ENCODE data around the gene C13orf46.
"Not testable (repeated sequence)": the region's sequence is repeated elsewhere in the genome, so short reads cannot be mapped to it uniquely, and the experiment has no call there.

The C13orf46 gene

DNA sequence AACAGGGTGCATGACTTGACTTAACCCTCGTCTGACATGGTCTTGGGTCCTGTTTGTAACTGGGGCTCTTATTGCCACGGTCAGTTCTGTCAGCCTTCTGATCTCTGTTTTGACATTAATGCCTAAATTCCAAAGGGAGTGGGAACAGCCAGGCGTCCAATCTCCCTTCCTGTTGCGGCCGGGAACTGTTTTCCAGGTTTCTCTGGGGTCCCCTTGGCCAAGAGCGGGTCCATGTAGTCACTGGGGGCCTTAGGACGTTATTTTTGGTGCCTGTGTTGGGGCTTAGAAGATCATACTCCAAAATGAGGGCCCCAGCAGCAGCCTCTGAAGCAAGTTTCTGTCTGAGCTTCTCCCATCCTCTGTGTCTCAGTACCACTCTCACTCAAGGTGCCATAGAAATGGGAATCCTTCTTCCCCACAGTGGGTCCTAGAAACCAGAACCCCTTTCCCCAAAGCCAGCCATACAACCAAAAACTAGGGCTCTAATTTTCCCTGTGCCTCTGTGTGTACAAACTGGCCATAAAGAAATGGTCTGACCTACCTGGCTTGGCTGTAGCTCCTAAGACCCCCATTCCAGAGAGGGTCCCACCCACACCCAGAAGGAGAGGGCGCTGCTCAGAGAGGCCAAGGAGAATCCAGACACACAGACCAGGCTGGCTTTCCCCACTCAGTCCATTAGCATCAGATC, 50.4 kb downstream of the C13orf46 start:
- no peak for DNase-seq (ENCODE audit: low read depth)

DNA sequence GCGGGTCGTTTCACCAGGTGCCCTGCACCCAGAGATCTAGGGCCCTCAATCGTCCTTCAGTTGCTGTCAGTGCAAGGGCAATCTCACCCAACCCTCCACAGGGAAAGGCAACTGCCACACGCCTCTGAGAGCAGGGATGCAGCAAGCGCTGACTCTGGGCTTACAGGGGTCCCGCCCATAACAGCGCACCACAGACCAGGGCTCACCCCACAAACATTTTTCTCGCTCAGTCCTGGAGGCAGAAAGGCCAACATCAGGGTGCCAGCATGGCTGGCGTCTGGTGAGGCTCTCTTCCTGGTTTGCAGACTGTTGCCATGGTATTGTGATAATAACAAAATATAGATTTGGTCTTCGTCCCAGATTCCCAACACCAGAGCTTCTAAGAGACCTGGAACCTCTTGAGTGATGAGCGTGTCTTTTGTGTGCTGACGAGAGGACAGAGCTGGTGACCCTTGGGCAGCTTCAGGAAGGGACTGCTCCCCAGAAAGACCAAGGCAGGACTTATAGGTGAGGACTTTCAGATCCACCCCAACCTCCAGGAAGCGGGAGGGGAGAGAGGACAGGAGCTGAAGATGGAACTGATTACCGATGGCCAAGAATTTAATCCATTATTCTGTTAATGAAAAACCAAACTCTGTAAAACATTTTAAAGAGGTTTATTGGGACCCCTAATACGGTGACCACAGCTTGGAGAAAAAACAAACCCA, 51.3 kb downstream of the C13orf46 start:
- no peak for DNase-seq (ENCODE audit: low read depth)

DNA sequence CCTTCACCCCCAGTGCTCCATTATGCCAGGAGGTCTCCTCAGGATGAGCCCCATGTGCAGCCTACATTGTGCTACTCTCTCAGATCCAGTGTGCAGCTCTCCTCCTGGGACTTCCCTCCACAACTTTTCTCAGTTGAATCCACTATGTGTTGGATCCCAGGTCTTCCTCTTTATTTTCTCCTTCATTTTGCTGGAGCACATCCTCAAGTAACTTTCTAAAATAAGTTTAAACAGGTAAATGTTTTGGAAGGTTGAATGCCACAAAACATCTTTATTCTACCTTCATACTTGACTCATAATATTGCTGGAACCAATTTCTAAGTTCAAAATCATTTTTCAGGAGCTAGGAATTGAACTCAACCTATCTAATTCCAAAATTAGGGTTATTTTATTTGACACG, 52.1 kb downstream of the C13orf46 start:
- no peak for DNase-seq (ENCODE audit: low read depth)

DNA sequence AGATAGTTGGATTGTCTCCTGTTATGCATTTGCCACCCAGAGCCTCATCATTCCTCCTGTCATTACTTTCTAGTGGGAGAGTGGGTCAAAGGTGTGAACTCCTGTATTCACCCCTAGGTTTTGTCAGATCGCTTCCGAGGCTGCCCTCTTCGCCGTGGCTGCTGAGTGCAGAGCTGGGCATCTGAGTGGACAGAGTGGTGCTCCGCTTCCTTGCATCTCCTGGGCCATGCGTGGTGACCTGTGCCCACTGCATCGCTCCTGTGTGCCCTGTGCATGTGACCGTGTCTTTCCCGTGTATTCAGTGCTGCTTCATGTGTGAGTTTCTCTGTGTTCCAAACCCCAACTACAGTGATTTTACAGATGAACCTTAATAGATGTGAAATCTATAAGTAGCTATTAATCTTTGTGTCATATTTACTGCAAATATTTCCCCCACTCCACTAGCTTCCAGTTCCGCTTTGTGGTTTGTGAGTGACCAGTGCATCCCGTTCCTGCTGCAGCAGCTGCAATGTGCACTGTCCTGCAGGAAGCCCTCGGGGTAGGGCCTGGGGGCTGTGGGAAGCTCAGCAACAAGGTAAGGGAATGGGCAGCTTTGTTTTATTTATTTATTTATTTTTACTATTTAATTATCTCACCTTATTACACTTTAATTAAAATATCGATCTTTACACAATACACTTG, 53.1 kb downstream of the C13orf46 start:
- no peak for DNase-seq (ENCODE audit: low read depth)

DNA sequence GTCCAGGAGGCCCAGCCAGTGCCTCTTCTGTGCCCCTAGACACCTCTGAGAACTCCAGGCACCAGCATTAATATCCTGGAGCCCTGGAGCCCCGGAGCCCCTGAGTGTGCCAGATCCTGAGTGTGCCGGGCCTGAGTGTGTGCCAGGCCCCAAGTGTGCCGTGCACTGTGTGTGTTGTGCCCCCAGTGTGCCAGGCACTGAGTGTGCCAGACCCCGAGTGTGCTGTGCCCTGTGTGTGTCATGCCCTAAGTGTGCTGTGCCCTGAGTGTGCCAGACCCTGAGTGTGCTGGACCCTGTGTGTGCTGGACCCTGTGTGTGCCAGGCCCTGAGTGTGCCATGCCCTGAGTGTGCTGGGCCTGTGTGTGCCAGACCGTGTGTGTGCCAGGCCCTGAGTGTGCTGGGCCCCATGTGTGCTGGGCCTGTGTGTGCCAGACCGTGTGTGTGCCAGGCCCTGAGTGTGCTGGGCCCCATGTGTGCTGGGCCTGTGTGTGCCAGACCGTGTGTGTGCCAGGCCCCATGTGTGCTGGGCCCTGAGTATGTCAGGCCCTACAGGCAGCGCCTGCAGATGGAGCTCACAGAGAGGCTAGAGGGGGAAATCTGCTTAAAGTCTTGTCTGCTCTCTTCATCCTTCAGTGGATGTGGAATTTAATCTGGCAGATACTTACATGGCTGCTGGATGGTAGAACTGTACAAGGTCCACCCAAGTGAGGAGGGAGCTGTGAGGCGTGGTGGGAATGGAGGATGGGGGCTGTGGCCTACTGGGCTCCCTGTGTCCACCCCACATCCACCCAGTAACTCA, 53.9 kb downstream of the C13orf46 start:
- no peak for DNase-seq (ENCODE audit: low read depth)

DNA sequence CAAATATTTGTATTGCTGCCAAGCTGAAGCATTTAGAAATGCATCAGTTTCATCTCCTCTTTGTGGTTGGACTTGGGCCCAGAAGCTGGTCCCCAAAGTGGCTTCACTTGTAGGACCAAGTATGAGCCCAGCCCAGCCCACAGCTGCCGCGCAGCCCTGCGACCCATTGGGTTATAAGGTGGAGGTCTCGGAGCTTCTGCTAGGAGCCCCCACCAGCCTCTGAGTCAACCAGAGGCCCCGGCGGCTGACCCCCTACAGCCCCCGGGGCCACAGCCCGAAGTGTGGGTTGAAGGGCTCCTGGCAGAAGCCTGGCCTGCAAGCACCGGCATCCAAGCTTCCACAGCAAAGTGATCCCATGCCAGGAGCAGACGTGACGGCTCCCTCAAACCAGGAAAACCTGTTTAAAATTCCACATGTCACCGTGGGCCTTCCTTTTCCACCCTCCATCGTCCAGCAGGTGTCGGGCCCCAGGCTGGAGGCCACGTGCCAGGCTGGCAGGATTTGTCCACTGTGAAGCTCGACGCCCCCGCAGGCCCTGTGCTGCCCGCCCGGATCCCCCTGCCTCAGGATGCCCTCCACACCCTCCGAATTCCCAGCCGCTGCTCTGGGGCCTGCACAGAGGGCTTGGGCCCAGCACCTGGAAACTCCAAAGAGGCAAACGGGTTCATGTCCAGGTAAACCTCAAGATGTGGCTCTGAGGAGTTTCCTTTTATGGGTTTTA, 54.7 kb downstream of the C13orf46 start:
- DNase-seq (ENCODE audit: low read depth) = no peak

DNA sequence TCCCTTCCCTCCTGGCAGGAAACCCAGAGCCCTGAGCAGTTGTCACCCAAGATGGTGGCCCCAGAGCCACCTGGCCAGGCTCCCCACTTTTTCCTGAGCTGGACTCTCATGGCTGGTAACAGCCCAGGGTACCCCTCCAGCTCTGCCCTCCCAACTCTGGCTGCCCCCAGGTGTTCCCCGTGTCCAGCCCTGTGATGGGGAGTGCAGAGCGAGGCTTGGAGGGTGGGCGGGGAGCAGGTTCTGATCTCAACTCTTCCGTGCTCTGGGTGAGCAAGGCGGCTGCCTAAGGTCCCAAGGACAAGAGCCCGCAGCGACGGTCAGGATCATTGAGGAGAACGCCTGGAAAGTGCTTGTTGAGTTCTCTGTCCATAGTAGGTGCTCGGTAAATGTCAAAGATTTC, 55.3 kb downstream of the C13orf46 start:
- no peak for DNase-seq (ENCODE audit: low read depth)

DNA sequence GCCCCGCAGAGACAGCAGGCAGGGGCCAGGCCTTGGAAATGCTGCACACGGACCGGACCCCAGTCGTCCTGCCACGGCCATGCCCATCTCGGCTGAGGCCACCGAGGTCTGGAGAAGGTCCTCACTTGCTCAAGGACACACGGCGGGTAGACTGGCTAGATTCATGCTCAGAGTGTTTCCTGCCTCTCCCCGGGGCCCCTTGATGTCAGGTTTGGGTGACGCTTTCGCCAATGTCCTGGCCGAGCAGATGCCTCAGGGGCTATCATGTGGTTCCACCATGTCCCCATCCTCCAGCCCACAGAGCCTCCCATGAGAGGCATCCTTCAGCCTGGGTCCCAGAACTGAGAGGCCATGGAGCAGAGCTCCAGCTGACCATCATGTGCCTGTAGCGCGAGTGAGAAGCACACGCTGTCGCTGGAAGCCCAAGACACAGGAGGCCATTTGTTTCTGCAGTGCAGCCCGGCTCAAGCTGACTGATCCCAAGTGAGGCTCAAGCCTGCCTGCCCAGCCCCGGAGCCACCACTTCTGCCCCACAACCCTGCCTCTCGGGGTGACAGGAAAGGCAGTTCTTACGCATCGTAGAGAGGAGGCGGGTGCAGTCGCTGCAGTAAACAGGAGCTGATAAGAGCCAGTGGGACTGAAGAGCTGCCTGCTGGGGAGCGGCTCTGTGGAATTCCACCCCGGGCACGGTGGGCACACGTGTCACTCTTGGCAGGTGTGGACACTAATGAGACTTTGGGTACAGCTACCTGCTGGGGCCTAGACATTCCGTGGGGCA, 56.1 kb downstream of the C13orf46 start:
- DNase-seq (ENCODE audit: low read depth) = no peak

DNA sequence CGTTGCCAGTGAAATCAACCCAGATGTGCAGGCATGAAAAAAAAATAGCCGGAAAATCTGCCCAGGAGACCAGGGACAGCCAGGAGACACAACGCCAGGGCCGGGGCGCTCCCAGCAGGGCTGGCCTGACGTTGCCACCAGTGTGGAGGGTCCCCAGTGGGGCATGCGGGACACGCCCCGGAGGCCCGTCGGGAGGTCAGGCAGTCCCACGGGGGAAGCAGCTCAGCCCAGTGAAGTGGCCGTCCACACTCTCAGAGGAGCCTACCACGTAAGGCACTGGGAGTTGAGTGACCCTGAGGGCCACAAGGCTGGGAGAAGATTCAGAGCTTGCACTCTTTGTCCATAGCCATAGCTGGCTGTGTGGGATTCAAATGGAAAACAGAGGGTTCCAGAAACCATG, 56.8 kb downstream of the C13orf46 start:
- no peak for DNase-seq (ENCODE audit: low read depth)

DNA sequence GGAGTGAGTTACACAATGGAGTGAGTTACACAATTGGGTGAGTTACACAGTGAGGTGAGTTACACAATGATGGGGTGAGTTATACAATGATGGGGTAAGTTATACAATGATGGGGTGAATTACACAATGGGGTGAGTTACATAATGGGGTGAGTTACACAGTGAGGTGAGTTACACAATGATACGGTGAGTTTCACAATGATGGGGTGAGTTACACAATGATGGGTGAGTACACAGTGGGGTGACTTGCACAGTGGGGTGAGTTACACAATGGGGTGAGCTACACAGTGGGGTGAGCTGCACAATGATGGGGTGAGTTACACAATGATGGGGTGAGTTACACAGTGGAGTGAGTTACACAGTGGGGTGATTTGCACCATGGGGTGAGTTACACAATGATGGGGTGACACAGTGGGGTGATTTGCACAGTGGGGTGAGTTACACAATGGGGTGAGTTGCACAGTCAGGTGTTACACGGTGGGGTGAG, 57.5 kb downstream of the C13orf46 start:
- DNase-seq (ENCODE audit: low read depth) = no peak

DNA sequence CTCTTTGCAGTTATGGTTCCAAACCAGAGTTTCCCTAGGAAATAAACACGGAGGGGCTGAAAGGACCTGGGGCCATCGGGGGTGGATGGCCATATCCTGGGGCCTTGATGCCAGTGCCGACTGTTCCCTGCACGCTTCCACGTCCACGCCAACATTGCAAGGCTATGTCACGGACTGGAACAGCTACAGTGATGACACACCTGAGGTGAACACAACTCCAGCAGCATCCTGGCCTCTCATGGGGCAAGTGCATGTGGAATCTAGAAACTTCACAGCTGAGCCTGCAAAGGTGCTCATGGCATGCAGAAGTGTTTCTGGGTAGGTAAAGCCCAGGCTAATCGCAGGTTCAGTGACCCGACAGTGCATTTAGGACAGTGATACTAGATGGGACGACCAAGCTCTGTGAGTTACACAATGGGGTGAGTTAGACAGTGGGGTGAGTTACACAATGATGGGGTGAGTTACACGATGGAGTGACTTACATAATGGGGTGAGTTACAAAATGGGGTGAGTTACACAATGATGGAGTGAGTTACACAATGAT, 58.0 kb downstream of the C13orf46 start:
- no peak for DNase-seq (ENCODE audit: low read depth)

DNA sequence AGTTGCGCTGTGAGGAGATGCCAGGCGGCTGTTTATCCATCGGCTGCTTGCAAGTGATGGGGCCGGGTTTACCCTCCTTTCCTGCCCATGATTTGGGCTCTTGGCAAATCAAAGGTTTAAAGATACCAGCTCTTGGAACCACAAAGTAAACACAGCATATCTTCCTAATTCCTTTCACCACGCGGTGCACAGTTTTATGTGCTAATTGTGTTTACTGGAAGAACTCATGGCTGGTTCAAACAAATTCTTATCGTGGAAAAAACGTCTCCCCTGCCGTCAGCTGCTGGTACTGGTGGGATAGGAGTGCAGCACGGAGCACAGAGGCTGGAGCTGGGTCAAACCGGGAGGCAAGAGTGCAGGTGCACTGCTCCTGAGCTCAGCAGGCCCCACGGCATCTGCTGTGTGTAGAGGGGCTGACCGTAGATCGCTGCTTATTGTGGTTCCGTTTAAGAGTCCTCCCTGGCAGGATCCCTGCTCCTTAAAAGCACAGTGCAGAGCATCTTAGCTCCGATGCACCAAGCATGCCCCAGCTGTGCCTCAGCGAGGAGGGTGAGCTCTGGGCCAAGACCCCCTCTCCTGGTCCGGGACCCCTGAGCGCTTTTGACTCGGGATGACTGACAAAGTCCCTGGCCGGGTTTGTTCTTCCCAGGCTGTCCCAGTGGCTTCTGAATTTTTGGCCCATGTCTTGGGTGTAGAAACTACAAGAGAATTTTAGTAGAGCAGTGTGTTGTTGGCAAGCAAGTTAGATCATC, 58.7 kb downstream of the C13orf46 start:
- no peak for DNase-seq (ENCODE audit: low read depth)

DNA sequence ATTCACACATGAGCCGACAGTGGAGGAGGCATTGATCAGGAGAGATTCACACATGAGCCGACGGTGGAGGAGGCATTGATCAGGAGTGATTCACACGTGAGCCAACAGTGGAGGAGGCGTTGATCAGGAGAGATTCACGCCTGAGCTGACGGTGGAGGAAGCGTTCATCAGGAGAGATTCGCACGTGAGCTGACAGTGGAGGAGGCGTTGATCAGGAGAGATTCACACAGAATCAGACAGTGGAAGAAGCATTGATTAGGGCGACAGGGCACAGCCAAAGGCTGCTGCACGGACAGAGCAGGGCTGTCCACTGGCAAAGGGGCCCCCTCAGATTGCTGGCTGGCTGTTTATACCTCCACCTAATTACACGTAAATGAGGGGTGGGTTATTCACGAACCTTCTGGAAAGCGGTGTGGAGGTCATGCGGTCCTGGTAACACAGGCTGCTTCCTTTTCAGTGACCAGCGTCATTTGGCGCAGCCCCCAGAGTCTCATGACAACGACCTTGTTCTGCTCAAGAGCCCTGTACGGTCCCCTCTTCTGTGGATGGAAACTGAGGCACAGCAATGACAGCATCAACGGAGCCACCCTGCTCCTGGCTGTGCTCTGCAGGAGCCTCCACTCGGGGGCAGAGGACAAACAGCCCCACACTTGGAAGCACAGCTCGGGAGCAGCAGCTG, 59.4 kb downstream of the C13orf46 start:
- no peak for DNase-seq (ENCODE audit: low read depth)

DNA sequence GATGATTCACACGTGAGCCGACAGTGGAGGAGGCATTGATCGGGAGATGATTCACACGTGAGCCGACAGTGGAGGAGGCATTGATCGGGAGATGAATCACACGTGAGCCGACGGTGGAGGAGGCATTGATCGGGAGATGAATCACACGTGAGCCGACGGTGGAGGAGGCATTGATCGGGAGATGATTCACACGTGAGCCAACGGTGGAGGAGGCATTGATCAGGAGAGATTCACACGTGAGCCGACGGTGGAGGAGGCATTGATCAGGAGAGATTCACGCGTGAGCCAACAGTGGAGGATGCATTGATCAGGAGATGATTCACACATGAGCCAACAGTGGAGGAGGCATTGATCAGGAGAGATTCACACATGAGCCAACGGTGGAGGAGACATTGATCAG, 60.0 kb downstream of the C13orf46 start:
- DNase-seq (ENCODE audit: low read depth) = not testable (repeated sequence)

DNA sequence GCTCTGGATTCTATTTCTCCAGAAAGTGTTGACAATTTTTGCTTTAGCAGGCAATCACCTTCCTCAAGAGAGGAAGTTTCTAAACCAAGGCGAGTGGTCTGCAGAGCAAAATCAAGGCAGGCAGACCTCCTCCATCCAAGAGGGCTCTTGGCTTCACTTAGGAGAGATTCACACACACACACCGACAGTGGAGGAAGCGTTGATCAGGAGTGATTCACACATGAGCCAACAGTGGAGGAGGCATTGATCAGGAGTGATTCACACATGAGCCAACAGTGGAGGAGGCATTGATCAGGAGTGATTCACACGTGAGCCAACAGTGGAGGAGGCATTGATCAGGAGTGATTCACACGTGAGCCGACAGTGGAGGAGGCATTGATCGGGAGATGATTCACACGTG, 60.5 kb downstream of the C13orf46 start:
- DNase-seq (ENCODE audit: low read depth) = peak; percentile 14

DNA sequence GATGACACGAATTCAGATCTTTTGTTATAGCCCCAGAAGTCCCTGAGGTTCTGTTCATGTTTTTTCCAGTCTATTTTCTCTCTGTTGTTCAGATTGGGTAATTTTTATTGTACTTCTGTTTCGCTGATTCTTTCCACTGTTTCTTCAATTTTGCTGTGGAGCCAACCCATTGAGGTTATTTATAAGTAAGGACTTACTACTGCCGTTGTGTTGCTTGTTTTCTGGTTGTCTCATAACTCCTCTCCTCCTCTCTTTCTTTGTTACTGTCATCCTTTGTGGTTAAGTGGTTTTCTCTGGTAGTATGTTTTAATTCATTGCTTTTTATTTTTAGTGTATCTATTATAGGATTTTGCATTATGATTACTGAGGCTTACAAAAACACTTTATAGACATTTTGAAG, 61.3 kb downstream of the C13orf46 start:
- no peak for DNase-seq (ENCODE audit: low read depth)

DNA sequence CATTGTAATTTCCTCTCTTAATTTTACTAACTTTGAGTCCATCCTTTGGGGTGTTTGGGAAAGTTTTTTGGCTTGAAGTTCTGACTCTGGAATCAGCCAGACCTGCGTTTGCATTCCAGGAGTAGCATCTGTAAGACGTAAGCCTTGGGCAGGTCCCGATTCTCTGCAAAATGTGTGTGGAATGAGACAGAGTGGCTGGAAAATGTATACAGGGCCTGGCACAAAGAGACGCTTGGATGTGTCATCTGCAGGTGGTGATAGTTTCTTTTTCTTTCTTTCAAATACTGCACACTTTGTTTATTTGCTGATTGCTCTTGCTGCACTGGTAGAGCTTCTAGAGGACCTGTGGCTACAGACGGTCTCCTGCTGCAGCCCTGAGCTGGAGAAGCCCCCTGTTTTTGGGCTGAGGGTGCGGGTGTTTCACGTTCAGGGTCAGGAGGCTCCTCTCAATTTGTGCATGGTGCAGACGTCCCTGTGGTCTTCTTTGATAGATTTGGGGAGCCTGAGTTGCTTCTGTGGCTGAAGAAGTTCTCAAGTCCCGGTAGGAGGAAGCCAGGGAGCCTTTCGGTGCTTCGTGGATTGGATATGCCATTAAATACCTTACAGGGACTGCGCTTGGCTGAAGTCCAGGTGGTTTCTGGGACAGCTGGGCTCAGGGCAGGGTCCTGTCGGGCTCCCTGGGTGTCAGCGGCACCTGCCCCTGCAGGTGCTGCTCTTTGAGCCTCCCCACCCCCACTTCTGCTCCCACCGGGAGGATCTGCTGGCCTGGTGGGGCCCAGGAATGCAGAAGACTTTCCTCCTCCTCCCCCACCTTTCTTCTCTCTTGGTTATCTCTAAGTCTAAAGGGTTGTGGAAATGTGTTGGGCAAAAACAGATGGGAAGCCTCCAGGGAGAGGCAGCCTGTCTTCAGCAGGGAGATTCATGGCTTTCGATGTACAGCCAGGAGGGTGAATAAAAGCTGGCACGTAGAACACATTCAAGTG, 66.0 kb downstream of the C13orf46 start:
- no peak for DNase-seq (ENCODE audit: low read depth)

DNA sequence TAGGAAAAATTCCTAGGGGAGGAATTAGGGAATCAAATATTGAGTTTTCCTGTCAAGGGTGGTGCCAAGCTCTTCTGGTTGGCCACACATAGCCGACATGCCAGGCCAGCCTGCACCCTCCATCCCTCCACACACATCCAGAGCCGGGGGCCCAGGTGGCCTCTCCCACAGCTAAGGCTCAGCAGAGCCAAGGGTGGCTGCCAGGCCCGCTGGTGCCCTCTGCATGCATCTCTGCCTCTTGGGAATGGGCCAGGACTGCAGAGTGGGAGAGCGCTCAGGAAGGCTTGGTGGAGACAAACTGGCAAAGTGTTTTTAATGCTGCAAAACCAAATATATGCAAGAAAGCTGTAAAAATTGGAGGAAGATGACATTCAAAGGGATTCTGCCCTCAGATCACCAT, 67.3 kb downstream of the C13orf46 start:
- DNase-seq (ENCODE audit: low read depth) = no peak

Measured in activated T-cell treated with anti-CD3 and anti-CD28 coated beads for 48 hours (primary cell).